GM12878 (cell line): ENCODE data around the gene DNAH17. TPM values are rescaled to one million over a fixed set of nuclear protein-coding genes. Genes with fewer than 3 reads are reported as not detected.

Source experiments
- ATAC-seq: fragments of 200-7000 bp; cut with Tn5 transposase; 3 replicates; pipeline ENCODE4 v1.9.1; 2020; ENCODE audit warnings: mild to moderate bottlenecking, moderate library complexity
- BruUV-seq: library from RNA; stranded (reverse); fragments of 400-500 nt; replicated peaks from 2 replicates; lab custom pipeline; 2021; lab: Mats Ljungman, UMichigan
- CTCF ChIA-PET: fragments of 300-600 bp; sonication (Branson Sonifier 250); formaldehyde crosslinking; extraction: SDS; loops from one replicate; lab custom pipeline; 2021; ENCODE audit warnings: inconsistent platforms; lab: Yijun Ruan, JAX
- POLR2A ChIA-PET: fragments of 350-600 bp; formaldehyde crosslinking; extraction: SDS; loops from one replicate; lab custom pipeline; 2021; ENCODE audit warnings: inconsistent platforms; lab: Charles Lee
- RAD21 ChIA-PET: fragments of 300-600 bp; sonication (Branson Sonifier 250); formaldehyde crosslinking; loops from one replicate; lab custom pipeline; 2023; ENCODE audit warnings: antibody characterized with exemption; ENCODE audit not compliant: unreplicated experiment; lab: Charles Lee
- SMC1A ChIA-PET: fragments of 300-600 bp; sonication (Branson Sonifier 250); formaldehyde crosslinking; loops from one replicate; lab custom pipeline; 2023; ENCODE audit not compliant: unreplicated experiment, uncharacterized antibody; lab: Charles Lee
- DNase-seq: peaks from one replicate; pipeline ENCODE4 v3.0.0-alpha.2; 2011; ENCODE audit warnings: low read depth, low spot score
- FAIRE-seq: peaks from 3 replicates; lab custom pipeline; 2011; peaks lifted over from hg19 to GRCh38; lab: Jason Lieb, UNC
- H2AFZ ChIP-seq: 2 replicates; pipeline ENCODE4 v1.6.0; 2011; ENCODE audit warnings: low read depth, low read length, control low read depth; ENCODE audit not compliant: control insufficient read depth
- H3K27ac ChIP-seq: 2 replicates; pipeline ENCODE4 v1.5.1; 2011; ENCODE audit warnings: control low read depth; ENCODE audit not compliant: control insufficient read depth, insufficient read depth
- H3K27me3 ChIP-seq, 2 experiments: replicated peaks in 1 of 2; 2 replicates each; pipeline versions ENCODE4 v1.6.0 to v1.6.1; 2011; ENCODE audit warnings: low read length in 1 of 2; ENCODE audit not compliant: control insufficient read depth in 2 of 2, insufficient read depth in 2 of 2
- H3K36me3 ChIP-seq, 2 experiments: 2 replicates each; pipeline ENCODE4 v1.5.1; 2011; ENCODE audit warnings: low read length in 1 of 2; ENCODE audit not compliant: control insufficient read depth in 2 of 2, insufficient read depth in 2 of 2
- H3K4me1 ChIP-seq: 2 replicates; pipeline ENCODE4 v1.6.1; 2011; ENCODE audit warnings: mild to moderate bottlenecking, low read length, moderate library complexity, mixed read lengths; ENCODE audit not compliant: control insufficient read depth, insufficient read depth
- H3K4me2 ChIP-seq: 2 replicates; pipeline ENCODE4 v1.6.0; 2011; ENCODE audit warnings: control low read depth; ENCODE audit not compliant: control insufficient read depth, insufficient read depth
- H3K4me3 ChIP-seq: fragments of 200-600 bp; sonication (generic); 2 replicates; pipeline ENCODE4 v1.5.1; 2016
- H3K79me2 ChIP-seq: 2 replicates; pipeline ENCODE4 v1.6.0; 2011; ENCODE audit warnings: low read length; ENCODE audit not compliant: control insufficient read depth, insufficient read depth
- H3K9ac ChIP-seq: 2 replicates; pipeline ENCODE4 v1.8.0; 2011; ENCODE audit warnings: low read length, control low read depth, mixed read lengths; ENCODE audit not compliant: control insufficient read depth, insufficient read depth
- H3K9me3 ChIP-seq: replicated peaks from 3 replicates; pipeline ENCODE4 v1.5.1; 2011; ENCODE audit warnings: mild to moderate bottlenecking, low read length; ENCODE audit not compliant: control insufficient read depth, insufficient read depth
- H4K20me1 ChIP-seq: 2 replicates; pipeline ENCODE4 v1.6.0; 2011; ENCODE audit not compliant: control insufficient read depth, insufficient read depth
- EGR1 ChIP-seq, 2 experiments: IDR thresholded peaks; 1 replicate in 1 of 2; 2 replicates in 1 of 2; pipeline ENCODE4 v1.6.1; 2011 to 2012; ENCODE audit warnings: low read depth in 2 of 2, low read length in 2 of 2, borderline replicate concordance in 1 of 2, mild to moderate bottlenecking in 1 of 2, moderate library complexity in 1 of 2
- EP300 ChIP-seq, 2 experiments: fragments of 150-350 bp in 1 of 2; IDR thresholded peaks; 2 replicates each; pipeline ENCODE4 v1.6.1; 2011 to 2012; ENCODE audit warnings: low read depth in 2 of 2, low read length in 2 of 2, borderline replicate concordance in 1 of 2, improper control_type of control experiment in 1 of 2, inconsistent platforms in 1 of 2; ENCODE audit not compliant: control insufficient read depth in 1 of 2
- GABPA ChIP-seq: IDR thresholded peaks from 2 replicates; pipeline ENCODE4 v1.6.1; 2014; ENCODE audit warnings: antibody characterized with exemption, low read depth, mild to moderate bottlenecking, inconsistent platforms
- KDM1A ChIP-seq: fragments of 200-600 bp; sonication (generic); IDR thresholded peaks from 2 replicates; pipeline ENCODE4 v1.6.1; 2016; ENCODE audit warnings: borderline replicate concordance
- MLLT1 ChIP-seq: fragments of 450-650 bp; IDR thresholded peaks from 2 replicates; pipeline ENCODE4 v1.6.1; 2016; ENCODE audit warnings: mild to moderate bottlenecking
- NFYB ChIP-seq: IDR thresholded peaks from 2 replicates; pipeline ENCODE4 v1.6.1; 2011; ENCODE audit warnings: low read depth, mild to moderate bottlenecking, low read length, improper control_type of control experiment, moderate library complexity; ENCODE audit not compliant: insufficient read depth
- REST ChIP-seq: IDR thresholded peaks from 2 replicates; pipeline ENCODE4 v1.6.1; 2012; ENCODE audit warnings: mild to moderate bottlenecking, low read depth, low read length
- SIN3A ChIP-seq: IDR thresholded peaks from 2 replicates; pipeline ENCODE4 v1.6.1; 2012; ENCODE audit warnings: low read depth, low read length, improper control_type of control experiment
- ZNF217 ChIP-seq: fragments of 450-650 bp; IDR thresholded peaks from 2 replicates; pipeline ENCODE4 v1.6.1; 2017; ENCODE audit warnings: antibody characterized with exemption, mild to moderate bottlenecking
- ZNF687 ChIP-seq: fragments of 450-650 bp; IDR thresholded peaks from 2 replicates; pipeline ENCODE4 v1.6.1; 2017; ENCODE audit warnings: mild to moderate bottlenecking, moderate library complexity
- WGBS: methylation state at CpG from one replicate; pipeline ENCODE4 v1.1.6; 2016; ENCODE audit warnings: low lambda C conversion rate; ENCODE audit not compliant: insufficient replicate concordance, insufficient coverage; ENCODE audit errors: missing lambda C conversion rate; 5-methylcytosine and 5-hydroxymethylcytosine counted together
- in situ Hi-C: fragments of 300-500 bp; cut with MboI; formaldehyde crosslinking; loops from 9 replicates; pipeline ENCODE4 v1.14.3; 2018; ENCODE audit warnings: mixed read lengths
- intact Hi-C: fragments of 100-400 bp; cut with micrococcal nuclease; formaldehyde crosslinking; loops from one replicate; pipeline ENCODE4 v1.14.2; 2022; ENCODE audit not compliant: unreplicated experiment
- polyA plus RNA-seq, 11 experiments: library from polyadenylated mRNA; depleted of rRNA in 4 of 11; unstranded in 6 of 11; stranded (reverse) in 5 of 11; fragments of >200 nt; fragmentation: Nextera tagmentation in 4 of 11; fragmentation: Illumina TruSeq in 1 of 11; extraction: Ambion mirVana in 4 of 11; extraction: Trizol in 1 of 11; gene quantifications; 1 replicate in 1 of 11; 2 replicates in 10 of 11; pipeline versions ENCODE4 v1.2.1 to v1.2.3, GENCODE V29; 2011 to 2016; ENCODE audit warnings: inconsistent platforms in 2 of 11, missing spikeins in 2 of 11, low read depth in 1 of 11
- total RNA-seq, 4 experiments: library from RNA; depleted of rRNA in 3 of 4; stranded (reverse); fragments of >200 nt in 3 of 4; fragmentation: Illumina TruSeq in 1 of 4; extraction: Trizol in 1 of 4; gene quantifications; 2 replicates each; pipeline versions ENCODE4 v1.2.1 to v1.2.3, GENCODE V29; 2013 to 2021

The DNAH17 gene
- total and polyA plus RNA-seq, 10 of the 15 experiments (the other 5 are each of a cell fraction or from before 2014, with no cell fraction given) = 0.16 to 2.9 (median 0.56) TPM

GRCh38 chr17:78497115-78497540 is 80.1 kb downstream of the DNAH17 start (continued):
- no peak for TF ChIP-seq KDM1A

- no peaks in the 10 kb centered on the region for H3K9me3 ChIP-seq
- H3K4me2 ChIP-seq = no peak overlapping the region
- intact Hi-C loops (loop anchor here (2.0 kb wide), 2 partner anchors 248 to 302 kb away; no protein-coding TSS in a partner anchor), in situ Hi-C loops (no loop called here)
- ChIA-PET RAD21 (interaction anchor here (0.7 to 1.4 kb wide), 8 partner anchors 211 to 356 kb away, joined by 3 to 9 read pairs (median 4); no protein-coding TSS in a partner anchor), SMC1A (interaction anchor here (0.8 to 2.2 kb wide), 7 partner anchors 213 to 469 kb away, joined by 3 to 19 read pairs (median 5); no protein-coding TSS in a partner anchor), CTCF (interaction anchor here (0.6 to 4.6 kb wide), 8 partner anchors 21 to 475 kb away, joined by 3 to 46 read pairs (median 3); no protein-coding TSS in a partner anchor), POLR2A (no interaction called here)
- H3K27me3 ChIP-seq = no peaks in the 10 kb centered on the region
- WGBS = 44% methylated on average over 5 of the region's 6 CpGs
- H3K27ac ChIP-seq = no peak overlapping the region
- no TSS peak for BruUV-seq
- no peaks in the 10 kb centered on the region; the same call in 1 of the 2 replicates for H3K4me1 ChIP-seq
- H3K9ac ChIP-seq = no peak overlapping the region
- no peak overlapping the region for H3K4me3 ChIP-seq
- H2AFZ ChIP-seq = no peak overlapping the region
- H3K36me3 ChIP-seq = no peaks in the 10 kb centered on the region
- ATAC-seq = no peak
- TF ChIP-seq REST (no peak), EGR1 (IDR thresholded peaks at IDR 0.05; ENCODE audit: borderline replicate concordance in 1 of 2, low read depth in 2 of 2, low read length in 2 of 2) (no peak), NFYB (no peak), ZNF217 (no peak), EP300 (IDR thresholded peaks at IDR 0.05; ENCODE audit: borderline replicate concordance in 1 of 2, control insufficient read depth in 1 of 2, low read depth in 2 of 2, low read length in 2 of 2) (no peak), MLLT1 (no peak), SIN3A (no peak), ZNF687 (no peak), GABPA (no peak)
- no peaks in the 10 kb centered on the region for H4K20me1 ChIP-seq
- FAIRE-seq = no peak
- H3K79me2 ChIP-seq = no peaks in the 10 kb centered on the region
- no peak for DNase-seq
Measured at GRCh38 chr17:78496311-78496710, 80.9 kb downstream of the DNAH17 start.
